GM21529 (cell line): ENCODE results near the gene MED27.
"Not testable (repeated sequence)": the region's sequence is repeated elsewhere in the genome, so short reads cannot be mapped to it uniquely, and the experiment has no call there.

Source experiments
- ATAC-seq: cut with Tn5 transposase; IDR thresholded peaks from one replicate; pipeline ENCODE4 v1.9.1; 2021; ENCODE audit not compliant: unreplicated experiment

Gene MED27

DNA sequence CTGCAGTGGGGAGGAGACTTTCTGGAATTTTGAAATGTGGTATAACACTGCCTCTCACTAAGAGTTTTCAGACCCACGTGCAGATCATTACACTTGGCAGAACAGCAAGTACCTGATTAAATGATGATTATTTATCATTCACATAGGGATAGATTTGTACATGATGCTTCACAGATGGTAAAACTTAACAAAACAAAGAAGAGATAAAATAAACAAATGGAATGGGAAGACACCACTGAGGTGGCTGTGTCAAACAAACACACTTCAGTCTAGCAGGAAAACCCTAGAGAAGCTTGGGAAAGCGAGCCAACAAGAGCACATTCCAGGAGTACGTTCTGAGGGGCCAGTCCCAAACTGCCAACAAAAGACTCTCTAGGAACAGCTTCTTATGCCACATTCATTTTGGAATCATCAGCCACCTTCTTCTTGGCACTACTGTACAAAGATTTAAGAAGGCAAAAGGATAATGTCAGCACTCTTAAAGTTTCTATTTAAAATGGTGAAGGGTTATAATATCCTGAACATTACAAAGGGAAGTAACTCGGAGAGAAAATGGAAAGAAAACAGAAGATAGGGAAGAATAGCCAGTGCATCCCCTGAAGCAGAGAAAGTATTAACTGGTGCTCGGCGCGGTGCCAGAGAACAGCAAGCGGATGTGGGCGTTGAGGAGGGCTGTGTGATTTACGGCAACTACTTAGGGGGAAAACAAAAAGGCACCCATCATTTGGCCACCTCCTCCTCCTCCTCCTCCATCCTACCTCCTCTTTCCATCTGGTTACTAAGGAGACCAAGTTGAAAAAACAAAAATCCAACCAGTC lies 1.6 kb downstream of the MED27 start:
- no peak for ATAC-seq

DNA sequence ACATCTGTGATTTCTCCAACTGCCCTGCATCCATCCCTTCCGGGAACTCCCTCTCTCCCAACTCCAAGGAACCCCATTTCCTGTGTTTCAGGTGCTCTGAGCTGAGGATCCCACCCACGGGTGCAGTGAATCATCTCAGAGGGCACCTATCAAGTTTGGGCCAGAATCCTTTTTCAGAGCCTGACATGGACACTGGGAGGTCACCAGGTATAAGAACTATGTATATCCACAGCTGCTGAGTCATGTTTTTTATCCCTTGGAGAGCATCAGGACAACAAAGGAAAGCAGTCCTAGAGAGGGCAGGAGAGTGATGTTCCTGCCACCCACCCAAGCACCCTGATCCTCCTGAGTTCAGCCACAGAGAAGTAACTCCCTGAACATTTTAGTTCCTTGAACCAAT lies 3.8 kb downstream of the MED27 start:
- ATAC-seq, result no peak

- ATAC-seq, result no peak
Observed at GRCh38 chr9:132074736-132075135, 4.9 kb downstream of the MED27 start.

DNA sequence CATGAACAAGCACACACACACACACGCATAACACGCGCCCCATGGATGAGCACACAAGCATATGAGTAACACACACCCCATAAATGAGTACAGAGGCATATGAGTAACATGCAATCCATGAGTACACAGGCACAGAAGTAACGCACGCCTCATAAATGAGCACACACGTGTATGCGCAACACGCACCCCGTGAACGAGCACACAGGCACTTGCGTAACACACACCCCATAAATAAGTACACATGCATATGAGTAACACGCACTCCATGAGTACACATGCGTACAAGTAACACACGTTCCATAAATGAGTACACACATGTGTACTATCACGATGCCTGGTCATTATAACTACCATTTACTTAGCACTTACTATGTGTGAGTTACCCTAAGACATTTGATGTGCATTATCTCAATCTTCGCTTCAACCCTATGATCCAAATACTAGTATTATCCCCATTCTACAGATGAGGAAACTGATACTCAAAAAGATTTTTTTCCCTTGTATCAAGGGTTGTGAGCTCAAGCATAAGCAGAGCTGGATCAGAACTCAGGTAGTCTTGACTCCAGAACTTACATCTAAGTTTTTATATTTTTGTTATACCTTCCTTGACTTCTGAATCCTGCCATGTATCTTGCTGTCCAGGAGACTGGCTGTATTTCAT lies 7.7 kb downstream of the MED27 start:
- ATAC-seq, result no peak

DNA sequence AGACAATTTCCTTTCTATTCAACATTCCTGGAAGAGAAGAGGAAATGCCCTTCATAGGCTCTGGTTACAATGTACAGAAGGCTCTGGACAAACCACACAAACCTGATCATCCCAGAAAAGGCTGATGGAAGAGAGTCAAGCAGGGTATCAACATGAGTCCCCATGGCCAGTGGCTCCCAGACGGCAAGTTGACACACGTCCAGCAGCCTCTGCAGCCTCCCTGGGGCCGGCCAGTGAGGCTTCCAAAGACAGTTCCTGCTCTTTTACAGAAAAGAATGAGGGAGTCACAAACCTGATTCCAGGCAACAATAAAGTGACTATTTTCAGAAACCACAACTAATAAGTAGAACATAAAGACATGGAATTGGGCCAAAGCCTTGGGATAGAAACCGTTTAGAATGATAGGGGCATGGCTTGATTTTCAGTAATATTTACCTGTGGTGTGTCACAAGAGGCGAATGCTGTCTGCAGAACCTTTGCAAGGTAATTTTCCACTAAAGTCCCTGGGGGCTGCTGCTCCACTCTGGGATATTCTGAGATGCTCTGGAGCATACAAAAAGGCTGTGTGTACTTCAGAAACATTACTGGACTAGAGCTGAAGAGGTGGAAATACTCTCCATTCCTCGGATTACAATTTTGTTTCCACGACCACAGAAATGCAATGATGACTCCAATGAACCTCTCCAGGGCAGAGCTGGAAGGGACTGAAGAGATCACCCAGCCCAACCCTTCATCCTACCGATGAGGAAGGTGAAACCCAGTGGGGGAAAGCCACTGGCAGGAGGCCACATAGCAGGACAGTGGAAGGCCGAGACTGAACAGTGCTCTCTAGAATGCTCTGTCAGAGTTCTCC lies 10.4 kb downstream of the MED27 start:
- no peak for ATAC-seq

- ATAC-seq, result no peak
Observed at GRCh38 chr9:132068605-132069004, 11.1 kb downstream of the MED27 start.

- no peak for ATAC-seq
Observed at GRCh38 chr9:132066511-132066910, 13.2 kb downstream of the MED27 start.

DNA sequence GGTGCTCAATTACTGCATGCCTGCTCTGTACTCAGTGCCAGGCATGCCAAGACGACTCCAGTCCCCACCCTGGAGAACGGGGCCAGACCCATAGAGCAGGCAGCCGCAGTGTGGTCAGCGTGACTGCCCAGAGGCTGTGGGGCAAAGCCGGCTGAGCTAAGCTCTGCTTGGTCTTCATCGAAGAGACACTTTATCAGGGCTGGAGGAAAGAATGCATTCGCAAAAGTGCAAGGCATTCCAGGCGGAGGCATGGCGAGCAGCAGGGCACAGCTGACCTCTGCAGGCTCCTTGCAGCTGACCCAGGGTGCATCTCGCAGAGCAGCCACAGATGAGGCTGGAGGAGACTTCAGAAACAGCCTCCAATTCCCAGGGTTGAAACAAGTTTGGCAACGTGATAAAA lies 13.6 kb downstream of the MED27 start:
- ATAC-seq, result no peak

DNA sequence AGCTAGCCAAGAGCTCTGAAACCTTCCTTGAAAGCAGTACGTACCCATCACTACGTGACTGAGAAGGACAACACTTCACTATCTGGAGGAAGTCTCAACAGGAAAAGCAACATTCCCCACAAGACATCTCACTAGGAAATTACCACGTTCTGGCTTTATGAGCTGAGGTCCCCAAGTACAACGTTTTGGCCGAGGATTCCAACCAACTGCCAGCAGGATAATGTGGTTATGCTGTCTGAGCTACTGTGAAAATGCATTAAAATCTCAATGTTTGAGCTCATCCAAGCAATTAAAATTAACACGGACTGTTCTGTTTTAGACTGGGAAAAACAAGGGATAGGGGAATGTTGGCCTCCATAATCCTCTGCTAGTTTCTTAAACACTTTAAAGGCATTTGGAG lies 16.4 kb downstream of the MED27 start:
- ATAC-seq, result no peak

DNA sequence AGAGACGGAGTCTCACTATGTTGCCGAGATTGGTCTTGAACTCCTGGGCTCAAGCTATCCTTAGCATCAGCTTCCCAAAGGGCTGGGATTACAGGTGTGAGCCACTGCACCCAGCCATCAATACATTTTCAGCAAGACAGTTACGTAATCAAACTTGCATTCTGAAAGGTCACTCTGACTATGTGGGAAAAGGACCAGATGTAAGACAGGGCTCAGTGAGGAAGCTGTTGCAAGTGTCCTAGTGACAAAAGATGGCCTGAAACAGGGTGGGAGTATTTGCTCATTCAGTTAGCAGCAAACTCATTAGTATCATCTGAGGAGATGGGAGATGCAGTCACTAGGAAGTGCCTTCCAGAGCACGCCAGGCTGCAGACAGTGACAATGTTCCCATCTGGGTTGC lies 16.9 kb downstream of the MED27 start:
- ATAC-seq, result no peak

GRCh38 chr9:132061526-132061925 lies 18.1 kb downstream of the MED27 start:
- ATAC-seq, result no peak

DNA sequence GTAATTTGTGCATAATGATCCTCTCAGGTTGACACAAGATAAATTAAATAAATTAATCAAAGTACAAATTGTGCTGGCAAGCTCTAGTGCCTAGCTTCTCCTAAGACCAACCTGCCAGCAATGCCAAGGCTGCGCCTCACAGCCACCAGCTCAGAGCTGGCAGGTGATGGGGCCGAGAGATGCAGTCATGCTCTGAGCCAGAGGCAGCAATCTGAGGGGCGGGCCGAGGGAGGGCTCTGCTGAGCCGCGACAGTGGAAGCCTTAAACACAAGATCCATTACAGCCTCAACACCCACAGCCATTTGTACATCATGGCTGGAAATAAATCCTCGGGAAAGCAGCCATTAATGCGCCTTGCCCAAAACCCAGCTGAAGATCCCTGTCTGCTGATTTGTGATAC lies 20.3 kb downstream of the MED27 start:
- ATAC-seq, result no peak

DNA sequence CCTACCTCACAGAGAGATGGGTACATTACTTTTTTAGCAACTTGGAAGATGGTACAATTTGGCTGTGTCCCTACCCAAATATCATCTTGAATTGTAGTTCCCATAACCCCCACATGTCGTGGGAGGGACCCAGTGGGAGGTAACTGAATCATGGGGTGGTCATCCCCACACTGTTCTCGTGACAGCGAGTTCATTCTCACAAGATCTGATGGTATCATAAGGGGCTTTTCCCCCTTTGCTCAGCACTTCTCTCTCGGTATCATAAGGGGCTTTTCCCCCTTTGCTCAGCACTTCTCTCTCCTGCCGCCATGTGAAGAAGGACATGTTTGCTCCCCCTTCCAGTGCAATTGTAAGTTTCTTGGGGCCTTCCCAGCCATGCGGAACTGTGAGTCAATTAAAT lies 21.4 kb downstream of the MED27 start:
- ATAC-seq, result not testable (repeated sequence)

DNA sequence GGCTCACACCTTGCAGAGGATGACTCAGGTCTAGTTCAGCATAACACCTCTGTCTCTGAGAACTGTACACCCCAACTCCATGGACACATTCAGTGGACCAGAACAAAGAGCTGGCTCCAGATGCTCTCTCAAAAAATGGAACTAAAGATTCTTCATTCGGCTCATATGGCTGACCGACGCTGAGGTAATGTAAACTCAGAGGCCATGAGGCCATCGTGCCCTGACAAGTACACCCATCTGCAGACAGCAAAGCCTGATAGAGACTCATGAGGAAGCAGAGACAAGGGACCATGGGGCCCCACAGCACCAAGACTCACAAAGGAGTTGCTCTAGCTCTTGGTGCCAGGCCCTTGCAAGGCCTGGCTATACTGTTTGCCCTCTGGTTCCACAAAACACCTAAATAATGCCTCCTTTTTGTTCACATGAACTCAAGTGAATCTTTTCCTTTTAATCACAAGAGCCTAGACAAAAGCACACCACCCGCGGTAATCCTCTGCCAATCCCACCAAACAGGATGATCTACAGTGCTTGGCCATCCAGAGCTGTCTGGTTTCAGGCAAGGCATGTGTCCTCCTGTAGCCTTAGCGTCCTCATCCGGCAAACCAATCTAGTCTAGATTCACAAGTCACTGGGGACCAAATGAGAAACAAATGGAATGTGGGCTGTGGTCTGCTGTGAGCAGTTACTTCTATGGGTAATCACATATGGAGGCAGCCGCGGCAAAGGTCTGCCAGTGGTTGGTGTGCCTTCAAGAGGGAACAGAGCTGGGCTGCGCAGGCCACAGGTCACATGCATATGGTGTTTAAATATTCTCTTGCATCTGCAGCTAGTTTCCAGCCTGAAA lies 22.7 kb downstream of the MED27 start:
- no peak for ATAC-seq

DNA sequence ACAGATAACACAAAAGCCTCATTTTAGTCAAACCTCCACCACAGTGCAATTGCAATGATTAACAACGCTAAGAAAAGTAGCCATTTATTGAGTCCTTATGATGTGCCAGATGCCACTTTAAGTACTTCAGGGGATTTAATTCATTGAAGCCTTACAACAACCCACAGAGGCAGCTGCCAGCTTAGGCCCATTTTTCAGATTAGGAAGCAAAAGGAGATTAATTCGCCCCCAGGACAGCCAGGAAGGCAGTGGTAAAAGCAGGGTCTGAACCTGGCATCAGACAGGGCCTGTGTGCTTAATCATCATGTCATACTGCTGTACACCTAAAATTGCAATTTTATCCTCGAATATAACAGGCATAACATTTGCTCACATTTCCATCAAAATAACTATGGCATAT lies 23.9 kb downstream of the MED27 start:
- no peak for ATAC-seq

GRCh38 chr9:132054024-132054423 lies 25.6 kb downstream of the MED27 start:
- no peak for ATAC-seq

- ATAC-seq, result no peak
Observed at GRCh38 chr9:132049900-132050299, 29.8 kb downstream of the MED27 start.

- no peak for ATAC-seq
Observed at GRCh38 chr9:132049323-132049882, 30.3 kb downstream of the MED27 start.

DNA sequence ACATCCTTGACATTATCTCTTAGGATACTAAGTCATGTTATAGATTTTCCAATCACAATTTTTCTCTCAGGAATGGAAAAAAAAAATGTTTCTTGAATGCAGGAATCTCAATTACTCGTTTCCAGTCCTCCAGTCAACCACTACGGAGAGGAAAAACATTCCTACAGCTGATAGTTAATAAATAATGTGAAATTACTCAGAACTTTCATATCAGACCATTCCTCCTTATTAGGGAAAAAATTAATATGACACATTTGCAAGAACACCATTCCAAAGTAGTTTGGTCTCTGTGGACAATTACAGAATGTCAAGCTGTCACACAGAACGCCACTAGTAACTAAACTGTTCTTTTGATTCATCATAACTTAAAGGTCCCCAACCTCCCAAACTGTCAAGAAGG lies 31.5 kb downstream of the MED27 start:
- ATAC-seq, result no peak

GRCh38 chr9:132046456-132046855 lies 33.2 kb downstream of the MED27 start:
- no peak for ATAC-seq
